T-cell (primary cell): ENCODE results near the gene EFCAB6. TPM values are rescaled to one million over a fixed set of nuclear protein-coding genes. Genes with fewer than 3 reads are reported as not detected.

Experiments
- ATAC-seq, 4 experiments: fragments of 200-7000 bp in 3 of 4; fragments of 150-1000 bp in 1 of 4; cut with Tn5 transposase; replicated peaks in 1 of 4; 1 replicate in 3 of 4; 2 replicates in 1 of 4; pipeline ENCODE4 v1.10.0; 2021; ENCODE audit warnings: moderate library complexity in 3 of 4, mild to moderate bottlenecking in 2 of 4, moderate number of reproducible peaks in 1 of 4
- CTCF ChIA-PET, 2 donors: fragments of 300-600 bp; sonication (Branson Sonifier 250); formaldehyde crosslinking; loops; one replicate each; lab custom pipeline; 2022; ENCODE audit warnings: antibody characterized with exemption in 2 of 2; lab: Charles Lee
- POLR2A ChIA-PET, 2 donors: fragments of 300-600 bp; sonication (Branson Sonifier 250); formaldehyde crosslinking; loops; one replicate each; lab custom pipeline; 2022; ENCODE audit warnings: antibody characterized with exemption in 2 of 2; lab: Charles Lee
- DNase-seq, 35 experiments: peaks; one replicate each; pipeline versions ENCODE4 v3.0.0 to v3.0.0-alpha.2; 2013 to 2023
- H3K27ac ChIP-seq: one replicate; pipeline ENCODE4 v1.5.1; 2013; ENCODE audit warnings: low read length
- H3K27me3 ChIP-seq, 2 experiments: replicated peaks in 1 of 2; 1 replicate in 1 of 2; 2 replicates in 1 of 2; pipeline versions ENCODE4 v1.6.1 to v1.7.0; 2013; ENCODE audit warnings: low read length in 1 of 2, mixed read lengths in 1 of 2; ENCODE audit not compliant: control insufficient read depth in 2 of 2, insufficient read depth in 2 of 2; ENCODE audit errors: extremely low read depth in 1 of 2
- H3K36me3 ChIP-seq, 2 donors: 1 replicate in 1 of 2; 2 replicates in 1 of 2; pipeline versions ENCODE4 v1.6.1 to v1.7.0; 2013; ENCODE audit warnings: low read length in 1 of 2; ENCODE audit not compliant: control insufficient read depth in 2 of 2, insufficient read depth in 1 of 2; ENCODE audit errors: extremely low read depth in 1 of 2
- H3K4me1 ChIP-seq, 2 experiments: 1 replicate in 1 of 2; 2 replicates in 1 of 2; pipeline versions ENCODE4 v1.6.1 to v1.7.0; 2013; ENCODE audit warnings: low read length in 2 of 2, mixed read lengths in 1 of 2; ENCODE audit not compliant: insufficient read depth in 2 of 2, control insufficient read depth in 1 of 2; ENCODE audit errors: extremely low read depth in 1 of 2
- H3K4me3 ChIP-seq, 2 donors: 1 replicate in 1 of 2; 2 replicates in 1 of 2; pipeline versions ENCODE4 v1.5.1 to v1.7.0; 2013; ENCODE audit warnings: mild to moderate bottlenecking in 2 of 2, low read length in 1 of 2, moderate library complexity in 1 of 2; ENCODE audit not compliant: control insufficient read depth in 1 of 2; ENCODE audit errors: extremely low read depth in 1 of 2
- H3K9me3 ChIP-seq: 2 replicates; pipeline ENCODE4 v1.7.0; 2013
- H3K27ac Mint-ChIP-seq, 2 donors: one replicate each; pipeline ENCODE4 v1.8.0; 2020 to 2021; ENCODE audit warnings: mild to moderate bottlenecking in 2 of 2, mixed read lengths in 2 of 2
- H3K27me3 Mint-ChIP-seq, 2 donors: one replicate each; pipeline ENCODE4 v1.8.0; 2021 to 2022; ENCODE audit warnings: mixed read lengths in 2 of 2
- H3K36me3 Mint-ChIP-seq: one replicate; pipeline ENCODE4 v1.8.0; 2021; ENCODE audit warnings: mixed read lengths
- H3K4me1 Mint-ChIP-seq, 3 donors: one replicate each; pipeline ENCODE4 v1.8.0; 2020 to 2022; ENCODE audit warnings: mixed read lengths in 3 of 3, mild to moderate bottlenecking in 1 of 3
- H3K4me3 Mint-ChIP-seq, 3 donors: one replicate each; pipeline ENCODE4 v1.8.0; 2020 to 2022; ENCODE audit warnings: mild to moderate bottlenecking in 3 of 3, mixed read lengths in 3 of 3, moderate library complexity in 3 of 3
- H3K9me3 Mint-ChIP-seq, 3 donors: one replicate each; pipeline ENCODE4 v1.8.0; 2020 to 2022; ENCODE audit warnings: mixed read lengths in 3 of 3
- WGBS: methylation state at CpG from one replicate; pipeline ENCODE4 v1.1.5; 2013; ENCODE audit warnings: missing lambda C conversion rate; ENCODE audit not compliant: insufficient coverage; 5-methylcytosine and 5-hydroxymethylcytosine counted together
- total RNA-seq, 35 experiments: library from RNA in 6 of 35; stranded (reverse) in 6 of 35; fragments of 120-200 nt in 1 of 35; gene quantifications; one replicate each; pipeline versions ENCODE4 v1.2.1 to v1.2.4 and lab custom pipeline; 2013 to 2026

EFCAB6 gene
- total RNA-seq, 5 donors from 2014 or later (not counting 1 experiment from before 2014, with no cell fraction given), result 0.26 to 0.89 (median 0.53) TPM

DNA sequence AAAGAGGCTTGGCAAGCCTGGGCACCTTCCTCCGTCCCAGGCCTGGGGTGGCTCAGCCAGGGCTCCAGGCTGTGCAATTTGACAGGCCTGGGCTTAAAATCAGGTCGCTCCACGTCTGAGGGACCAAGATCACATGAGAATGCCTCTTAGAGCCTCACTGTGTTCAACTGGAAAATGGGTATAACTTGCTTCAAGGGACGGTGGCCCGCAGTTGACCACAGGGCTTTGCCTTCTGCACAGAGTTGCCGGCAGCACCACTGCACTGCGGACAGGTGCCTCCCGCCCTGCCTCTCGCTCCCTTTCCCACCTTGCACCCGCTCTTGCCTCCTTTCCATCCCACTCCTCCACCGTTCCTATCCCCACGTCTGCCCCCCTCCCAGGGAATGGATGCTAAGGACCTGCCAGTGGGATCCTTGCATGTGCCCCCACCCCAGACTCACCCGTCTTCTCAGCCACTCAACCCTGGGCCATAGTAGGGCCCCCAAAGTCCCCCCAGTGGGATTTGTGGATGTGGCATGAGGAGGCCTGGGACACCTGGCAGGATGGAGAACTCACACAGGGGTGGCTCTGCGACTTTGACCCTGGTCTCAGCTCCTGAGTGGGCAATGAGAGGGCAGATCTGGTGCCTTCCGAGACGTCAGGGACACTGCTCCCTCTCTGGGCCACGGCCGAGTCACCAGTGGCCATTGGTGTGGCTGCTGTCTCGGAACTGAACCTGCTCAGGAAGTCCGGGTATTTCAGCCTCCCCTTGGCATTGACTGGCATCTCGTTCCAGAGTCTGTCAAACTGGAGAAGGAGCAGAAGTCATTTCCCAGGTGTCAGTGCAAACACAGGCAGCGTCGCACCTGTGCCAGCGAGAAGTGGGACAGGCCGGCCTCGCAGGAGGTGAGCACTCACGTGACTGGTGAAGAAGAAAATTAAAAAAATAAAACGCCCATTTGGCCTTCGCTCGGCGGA is 272.3 kb downstream of the EFCAB6 start:
- CTCF ChIA-PET, result no interaction called here
- H3K9me3 Mint-ChIP-seq, result no peaks in the 10 kb centered on the region

DNA sequence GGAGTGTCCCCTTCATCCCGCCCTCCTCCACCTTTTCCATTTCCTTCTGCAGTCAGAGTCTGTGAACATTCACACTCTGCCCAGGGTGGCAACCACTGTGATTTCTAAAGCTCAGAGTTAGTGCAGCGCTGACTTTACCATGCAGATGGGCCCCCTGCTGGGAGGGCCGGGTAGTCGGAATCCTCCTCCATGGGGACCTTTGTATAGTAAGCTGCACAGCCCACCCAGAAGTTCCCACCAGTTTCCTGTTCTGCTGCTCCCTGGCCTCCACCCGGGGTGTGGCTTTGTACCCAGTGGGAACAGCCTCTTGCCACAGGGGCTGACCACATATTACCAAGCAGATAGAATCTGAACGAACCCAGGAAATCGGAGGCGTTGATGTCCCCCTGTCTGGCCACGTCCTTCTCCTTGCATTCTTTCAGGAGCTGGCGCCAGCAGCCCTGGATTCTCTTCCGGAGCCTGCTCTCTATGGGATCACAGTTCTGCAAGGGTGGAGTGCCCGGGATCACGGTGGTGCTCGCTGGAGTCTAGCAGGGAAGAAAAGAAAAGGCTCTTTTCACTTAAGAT is 275.0 kb downstream of the EFCAB6 start:
- no peaks in the 10 kb centered on the region for H3K4me1 ChIP-seq
- peaks cover 16 to 25% of the 10 kb centered on the region in 2 donors for H3K27me3 Mint-ChIP-seq
- DNase-seq (no peak), ATAC-seq (no peak)
- H3K4me3 Mint-ChIP-seq, result no peak overlapping the region
- 61% methylated on average over 9 of the region's 14 CpGs for WGBS
- H3K27me3 ChIP-seq, result peaks cover 0 to 32% of the 10 kb centered on the region in 2 experiments
- H3K27ac ChIP-seq, result no peak overlapping the region
- H3K9me3 Mint-ChIP-seq, result no peaks in the 10 kb centered on the region
- ChIA-PET POLR2A (no interaction called here), CTCF (no interaction called here)
- H3K27ac Mint-ChIP-seq, result no peak overlapping the region
- H3K4me3 ChIP-seq, result no peak overlapping the region
- H3K4me1 Mint-ChIP-seq, result no peaks in the 10 kb centered on the region
- H3K36me3 ChIP-seq, result no peaks in the 10 kb centered on the region
- H3K36me3 Mint-ChIP-seq, result no peaks in the 10 kb centered on the region
- H3K9me3 ChIP-seq, result no peaks in the 10 kb centered on the region

More for the DNA sequence above, 272.3 kb downstream of the EFCAB6 start:
- Histone ChIP-seq H3K36me3 (no peaks in the 10 kb centered on the region), H3K27me3 (peaks cover 0 to 46% of the 10 kb centered on the region in 2 experiments), H3K27ac (no peak overlapping the region), H3K4me3 (no peak overlapping the region), H3K4me1 (no peaks in the 10 kb centered on the region), H3K9me3 (no peaks in the 10 kb centered on the region)
- 80% methylated on average over 28 of the region's 31 CpGs for WGBS
- Mint-ChIP-seq H3K36me3 (no peaks in the 10 kb centered on the region), H3K27me3 (peaks cover 16 to 31% of the 10 kb centered on the region in 2 donors), H3K4me3 (no peak overlapping the region), H3K27ac (no peak overlapping the region), H3K4me1 (no peaks in the 10 kb centered on the region)
- POLR2A ChIA-PET, result no interaction called here
- no peak for DNase-seq
- no peak for ATAC-seq

DNA sequence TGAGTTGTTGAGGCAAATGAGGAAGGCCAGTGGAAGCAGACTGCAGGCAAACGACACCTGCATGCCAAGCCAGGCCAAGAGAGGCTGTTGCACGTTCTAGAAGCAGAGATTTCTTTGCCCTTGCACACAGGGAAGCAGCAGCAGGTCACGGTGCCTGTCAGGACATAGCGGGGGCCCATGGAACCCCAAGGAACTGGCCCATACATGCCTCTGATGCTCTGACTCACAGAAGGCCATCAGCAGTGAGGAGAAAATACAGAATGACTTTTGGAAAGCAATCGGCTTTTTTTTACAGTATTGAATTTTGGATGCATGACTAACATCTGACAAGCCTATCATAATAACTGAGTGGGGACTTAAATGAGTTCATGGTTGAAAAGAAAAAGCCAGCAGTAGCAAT is 276.4 kb downstream of the EFCAB6 start:
- no peak overlapping the region for H3K27ac Mint-ChIP-seq
- DNase-seq (no peak), ATAC-seq (no peak)
- no peaks in the 10 kb centered on the region for H3K4me1 Mint-ChIP-seq
- Histone ChIP-seq H3K36me3 (no peaks in the 10 kb centered on the region), H3K4me1 (no peaks in the 10 kb centered on the region), H3K27ac (no peak overlapping the region), H3K27me3 (peaks cover 0 to 35% of the 10 kb centered on the region in 2 experiments), H3K9me3 (no peaks in the 10 kb centered on the region), H3K4me3 (no peak overlapping the region)
- peaks cover 12 to 18% of the 10 kb centered on the region in 2 donors for H3K27me3 Mint-ChIP-seq
- ChIA-PET POLR2A (no interaction called here), CTCF (no interaction called here)
- no peaks in the 10 kb centered on the region for H3K36me3 Mint-ChIP-seq
- H3K9me3 Mint-ChIP-seq, result no peaks in the 10 kb centered on the region
- 64% methylated on average over 4 of the region's 5 CpGs for WGBS
- no peak overlapping the region for H3K4me3 Mint-ChIP-seq

DNA sequence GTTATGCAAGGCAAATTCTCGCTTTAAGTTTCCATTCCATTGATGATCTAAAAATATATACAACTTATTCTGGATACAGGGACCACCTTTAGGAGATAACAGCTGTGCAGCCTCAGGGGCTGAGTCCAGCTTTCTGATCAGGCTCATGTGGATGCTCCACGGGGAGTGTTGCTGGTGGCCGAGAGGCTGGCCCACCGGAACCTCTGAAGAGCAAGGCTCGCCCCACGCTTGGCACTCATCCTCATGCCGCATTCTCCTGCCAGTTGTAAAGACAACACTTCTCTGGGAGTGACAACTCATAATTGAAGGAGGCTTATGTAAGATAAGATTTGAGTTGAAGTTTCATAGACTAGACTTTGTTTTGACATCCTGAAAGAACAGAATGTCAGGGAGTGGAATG is 276.8 kb downstream of the EFCAB6 start:
- POLR2A ChIA-PET, result no interaction called here
- Histone ChIP-seq H3K4me3 (no peak overlapping the region), H3K27ac (no peak overlapping the region), H3K36me3 (no peaks in the 10 kb centered on the region), H3K4me1 (no peaks in the 10 kb centered on the region), H3K27me3 (peaks cover 0 to 37% of the 10 kb centered on the region in 2 experiments), H3K9me3 (no peaks in the 10 kb centered on the region)
- H3K36me3 Mint-ChIP-seq, result no peaks in the 10 kb centered on the region
- WGBS, result 95% methylated on average over 6 of the region's 7 CpGs
- no peak overlapping the region for H3K4me3 Mint-ChIP-seq
- H3K4me1 Mint-ChIP-seq, result no peaks in the 10 kb centered on the region
- no peak for ATAC-seq
- H3K9me3 Mint-ChIP-seq, result no peaks in the 10 kb centered on the region
- no peak for DNase-seq
- H3K27me3 Mint-ChIP-seq, result peaks cover 12 to 19% of the 10 kb centered on the region in 2 donors
- no peak overlapping the region for H3K27ac Mint-ChIP-seq
- CTCF ChIA-PET, result no interaction called here

DNA sequence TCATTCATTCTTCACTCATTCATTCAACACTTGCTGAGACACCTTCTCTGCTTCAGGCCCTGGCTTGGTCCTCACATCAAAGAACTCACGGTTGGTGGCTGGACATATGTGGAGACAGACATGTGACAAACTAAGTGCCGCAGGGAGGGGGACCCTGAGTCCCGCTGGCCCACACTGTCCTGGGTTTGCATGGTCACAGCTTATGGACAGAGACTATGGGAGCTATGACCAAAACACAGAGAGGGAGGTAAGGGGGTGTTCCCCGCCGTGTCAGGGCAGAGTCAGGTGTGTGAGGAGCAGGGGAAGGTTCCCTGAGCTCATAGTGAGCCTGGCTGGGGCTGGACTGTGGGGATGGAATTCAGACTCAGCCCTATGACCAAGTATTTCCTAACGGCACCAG is 277.2 kb downstream of the EFCAB6 start:
- H3K9me3 ChIP-seq, result no peaks in the 10 kb centered on the region
- H3K27ac Mint-ChIP-seq, result no peak overlapping the region
- POLR2A ChIA-PET, result no interaction called here
- H3K36me3 Mint-ChIP-seq, result no peaks in the 10 kb centered on the region
- ATAC-seq (no peak), DNase-seq (no peak)
- H3K4me1 ChIP-seq, result no peaks in the 10 kb centered on the region
- no peaks in the 10 kb centered on the region for H3K4me1 Mint-ChIP-seq
- H3K27me3 Mint-ChIP-seq, result peaks cover 12 to 21% of the 10 kb centered on the region in 2 donors
- CTCF ChIA-PET, result no interaction called here
- no peaks in the 10 kb centered on the region for H3K36me3 ChIP-seq
- H3K4me3 ChIP-seq, result no peak overlapping the region
- peaks cover 0 to 37% of the 10 kb centered on the region in 2 experiments for H3K27me3 ChIP-seq
- 77% methylated on average over 5 of the region's 6 CpGs for WGBS
- H3K9me3 Mint-ChIP-seq, result no peaks in the 10 kb centered on the region
- no peak overlapping the region for H3K27ac ChIP-seq
- no peak overlapping the region for H3K4me3 Mint-ChIP-seq

DNA sequence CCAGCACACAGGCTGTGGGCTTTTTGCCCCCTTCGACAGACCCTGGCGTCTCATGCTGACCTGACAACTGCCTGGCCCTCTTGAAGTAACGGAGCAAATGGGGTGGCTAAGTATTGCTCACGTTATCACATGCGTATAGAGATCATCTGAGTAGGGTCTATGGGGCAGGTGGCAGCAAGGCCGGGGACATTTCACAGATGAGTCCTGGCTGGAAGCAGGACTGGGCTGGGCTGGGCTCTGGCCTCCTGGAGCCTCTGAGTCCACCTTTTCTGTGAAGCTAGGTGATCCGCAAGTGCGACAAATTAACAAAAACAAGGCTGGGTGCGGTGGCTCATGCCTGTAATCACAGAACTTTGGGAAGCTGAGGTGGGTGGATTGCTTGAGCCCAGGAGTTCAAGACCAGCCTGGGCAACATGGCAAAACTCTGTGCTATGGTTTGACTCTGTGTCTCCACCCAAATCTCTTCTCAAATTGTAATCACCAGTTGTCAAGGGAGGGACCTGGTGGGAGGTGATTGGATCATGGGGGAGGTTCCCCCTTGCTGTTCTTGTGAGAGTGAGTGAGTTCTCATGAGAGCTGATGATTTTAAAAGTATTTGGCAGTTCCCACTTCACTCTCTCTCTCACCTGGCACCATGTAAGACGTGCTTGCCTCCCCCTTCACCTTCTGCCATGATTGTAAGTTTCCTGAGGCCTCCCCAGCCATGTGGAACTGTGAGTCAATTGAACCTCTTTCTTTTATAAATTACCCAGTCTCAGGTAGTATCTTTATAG is 278.3 kb downstream of the EFCAB6 start:
- Mint-ChIP-seq H3K4me3 (no peak overlapping the region), H3K27me3 (peaks cover 12 to 20% of the 10 kb centered on the region in 2 donors), H3K27ac (no peak overlapping the region), H3K4me1 (no peaks in the 10 kb centered on the region), H3K36me3 (no peaks in the 10 kb centered on the region), H3K9me3 (no peaks in the 10 kb centered on the region)
- no peaks in the 10 kb centered on the region for H3K36me3 ChIP-seq
- ATAC-seq (no peak), DNase-seq (peak in 1 of 35 experiments; percentile 9)
- H3K27ac ChIP-seq, result no peak overlapping the region
- H3K9me3 ChIP-seq, result no peaks in the 10 kb centered on the region
- WGBS, result 96% methylated on average over 3 of the region's 10 CpGs
- peaks cover 0 to 40% of the 10 kb centered on the region in 2 experiments for H3K27me3 ChIP-seq
- H3K4me3 ChIP-seq, result no peak overlapping the region
- no peaks in the 10 kb centered on the region for H3K4me1 ChIP-seq
- ChIA-PET POLR2A (no interaction called here), CTCF (no interaction called here)
